Nephron (organoid): Measurements from ENCODE around the gene APOBEC3B.
"Not testable (repeated sequence)": the region's sequence is repeated elsewhere in the genome, so short reads cannot be mapped to it uniquely, and the experiment has no call there.

Source experiments
- H3K27ac Mint-ChIP-seq, 3 experiments: 2 replicates each; pipeline ENCODE4 v1.8.0; 2020; ENCODE audit warnings: mixed read lengths in 3 of 3, mild to moderate bottlenecking in 2 of 3, moderate library complexity in 1 of 3
- H3K27me3 Mint-ChIP-seq: 2 replicates; pipeline ENCODE4 v1.8.0; 2021; ENCODE audit warnings: low read depth, mild to moderate bottlenecking, moderate library complexity, mixed read lengths
- H3K36me3 Mint-ChIP-seq: 2 replicates; pipeline ENCODE4 v1.8.0; 2020; ENCODE audit warnings: low read depth, mixed read lengths
- H3K4me1 Mint-ChIP-seq: 2 replicates; pipeline ENCODE4 v1.8.0; 2020; ENCODE audit warnings: mixed read lengths
- H3K4me3 Mint-ChIP-seq, 3 experiments: 2 replicates each; pipeline ENCODE4 v1.8.0; 2020; ENCODE audit warnings: mild to moderate bottlenecking in 3 of 3, mixed read lengths in 3 of 3, moderate library complexity in 2 of 3
- H3K9me3 Mint-ChIP-seq: 2 replicates; pipeline ENCODE4 v1.8.0; 2020; ENCODE audit warnings: mixed read lengths
- TF ChIP-seq, protein P1 (sequence below), 3 experiments: fragments of 200-600 bp; sonication (generic); IDR thresholded peaks; one replicate each; pipeline ENCODE4 v1.5.0; 2021; ENCODE audit warnings: antibody characterized with exemption in 3 of 3; ENCODE audit not compliant: unreplicated experiment in 3 of 3

Gene APOBEC3B

DNA sequence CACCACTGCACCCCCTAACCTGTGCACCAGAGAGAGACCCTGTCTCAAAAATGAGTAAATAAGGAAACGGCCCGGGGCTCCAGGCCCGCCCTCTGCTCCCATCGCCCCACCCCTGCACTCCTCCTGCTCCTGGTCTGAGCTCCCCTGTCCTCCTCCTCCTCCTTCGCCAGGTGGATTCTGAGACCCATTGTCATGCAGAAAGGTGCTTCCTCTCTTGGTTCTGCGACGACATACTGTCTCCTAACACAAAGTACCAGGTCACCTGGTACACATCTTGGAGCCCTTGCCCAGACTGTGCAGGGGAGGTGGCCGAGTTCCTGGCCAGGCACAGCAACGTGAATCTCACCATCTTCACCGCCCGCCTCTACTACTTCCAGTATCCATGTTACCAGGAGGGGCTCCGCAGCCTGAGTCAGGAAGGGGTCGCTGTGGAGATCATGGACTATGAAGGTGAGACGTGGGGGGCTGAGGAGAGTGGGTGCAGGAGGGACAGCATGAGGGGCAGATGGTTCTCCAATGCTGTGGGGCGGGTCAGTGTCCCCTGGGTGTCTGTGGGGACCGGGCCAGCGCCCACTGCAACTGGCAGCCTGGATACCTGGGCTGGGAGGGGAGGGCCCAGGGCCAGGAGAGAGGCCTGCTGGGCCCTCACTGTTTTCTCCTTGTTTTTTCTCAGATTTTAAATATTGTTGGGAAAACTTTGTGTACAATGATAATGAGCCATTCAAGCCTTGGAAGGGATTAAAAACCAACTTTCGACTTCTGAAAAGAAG lies 35.6 kb downstream of the APOBEC3B start:
- H3K4me3 Mint-ChIP-seq: peak overlapping the region in 2 of 3 experiments; percentile 44 to 65
- H3K4me1 Mint-ChIP-seq: peaks cover 38% of the 10 kb centered on the region
- no peaks in the 10 kb centered on the region for H3K27me3 Mint-ChIP-seq

DNA sequence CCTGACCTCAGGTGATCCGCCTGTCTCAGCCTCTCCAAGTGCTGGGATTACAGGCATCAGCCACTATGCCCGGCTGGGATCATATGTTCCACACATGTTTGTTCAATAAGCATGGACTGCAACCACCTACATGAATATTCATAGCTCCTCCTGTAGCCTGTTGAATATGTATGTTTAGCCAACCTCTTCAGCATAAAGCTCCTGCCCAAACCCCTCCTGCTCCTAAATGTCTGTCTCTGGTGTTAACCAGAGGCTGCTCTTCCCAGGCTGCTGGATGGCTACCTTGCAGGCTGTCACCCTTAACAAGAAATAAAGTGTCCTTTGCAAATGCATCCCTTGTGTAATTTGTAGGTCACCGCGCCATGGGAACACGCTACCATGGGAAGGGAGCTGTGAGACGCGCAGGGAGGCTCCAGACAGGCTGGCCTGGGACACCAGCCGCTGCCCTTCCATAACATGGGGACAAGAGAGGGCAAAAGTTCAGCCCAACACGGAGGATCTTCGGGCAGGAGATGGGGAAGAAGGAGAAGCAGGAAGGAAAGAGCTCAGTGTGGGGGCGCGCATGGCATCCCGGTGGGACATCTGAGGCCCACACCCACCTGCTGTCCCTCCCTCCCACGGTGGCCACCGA lies 38.0 kb downstream of the APOBEC3B start:
- Mint-ChIP-seq H3K4me1 (peaks cover 19% of the 10 kb centered on the region), H3K27ac (peak overlapping the region; percentile 55 to 83 (median 75)), H3K4me3 (peak overlapping the region; percentile 74 to 79 (median 77))
- H3K9me3 Mint-ChIP-seq, H3K27me3 Mint-ChIP-seq, H3K36me3 Mint-ChIP-seq: not testable (repeated sequence)

More for the DNA sequence above, 35.6 kb downstream of the APOBEC3B start:
- Mint-ChIP-seq H3K36me3 (no peaks in the 10 kb centered on the region), H3K27ac (peak overlapping the region in 1 of 3 experiments; percentile 45), H3K9me3 (no peaks in the 10 kb centered on the region)
- TF ChIP-seq, protein P1, sequence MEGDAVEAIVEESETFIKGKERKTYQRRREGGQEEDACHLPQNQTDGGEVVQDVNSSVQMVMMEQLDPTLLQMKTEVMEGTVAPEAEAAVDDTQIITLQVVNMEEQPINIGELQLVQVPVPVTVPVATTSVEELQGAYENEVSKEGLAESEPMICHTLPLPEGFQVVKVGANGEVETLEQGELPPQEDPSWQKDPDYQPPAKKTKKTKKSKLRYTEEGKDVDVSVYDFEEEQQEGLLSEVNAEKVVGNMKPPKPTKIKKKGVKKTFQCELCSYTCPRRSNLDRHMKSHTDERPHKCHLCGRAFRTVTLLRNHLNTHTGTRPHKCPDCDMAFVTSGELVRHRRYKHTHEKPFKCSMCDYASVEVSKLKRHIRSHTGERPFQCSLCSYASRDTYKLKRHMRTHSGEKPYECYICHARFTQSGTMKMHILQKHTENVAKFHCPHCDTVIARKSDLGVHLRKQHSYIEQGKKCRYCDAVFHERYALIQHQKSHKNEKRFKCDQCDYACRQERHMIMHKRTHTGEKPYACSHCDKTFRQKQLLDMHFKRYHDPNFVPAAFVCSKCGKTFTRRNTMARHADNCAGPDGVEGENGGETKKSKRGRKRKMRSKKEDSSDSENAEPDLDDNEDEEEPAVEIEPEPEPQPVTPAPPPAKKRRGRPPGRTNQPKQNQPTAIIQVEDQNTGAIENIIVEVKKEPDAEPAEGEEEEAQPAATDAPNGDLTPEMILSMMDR (IDR thresholded peaks at IDR 0.05; ENCODE audit: unreplicated experiment in 3 of 3): no peak

DNA sequence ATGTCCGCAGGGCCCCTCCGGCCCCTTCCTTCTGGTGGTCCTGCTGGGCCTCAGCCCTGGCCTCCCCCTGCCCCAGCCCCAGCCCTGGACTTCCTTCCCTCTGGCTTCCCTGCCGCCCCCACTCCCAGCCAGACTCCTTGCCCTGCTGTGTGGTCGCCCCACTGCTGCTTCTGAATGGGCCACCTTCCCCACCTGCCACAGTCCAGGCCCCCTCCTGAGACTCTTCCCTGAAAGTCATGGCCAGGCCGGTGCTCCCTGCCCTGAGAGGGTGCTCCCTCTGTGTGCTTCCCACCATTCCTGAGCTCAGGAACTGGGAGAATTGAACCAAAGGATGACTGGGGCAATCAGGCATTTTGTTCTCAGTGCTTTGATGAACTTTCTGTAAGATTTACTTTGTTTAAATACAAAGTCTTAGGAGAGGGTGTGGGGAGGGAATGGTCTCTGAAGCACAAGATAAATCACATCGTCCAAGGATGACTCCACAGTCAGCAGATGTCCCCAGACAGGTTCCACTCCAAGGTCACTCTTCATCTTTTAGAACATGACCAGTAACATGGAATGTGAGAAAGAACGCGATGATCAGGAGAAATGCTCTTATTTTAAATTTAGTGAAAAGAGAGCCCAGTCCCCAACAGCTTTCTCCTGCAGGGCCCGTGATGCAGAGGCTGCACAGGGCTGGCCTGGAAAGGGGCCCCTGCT lies 39.6 kb downstream of the APOBEC3B start:
- peak overlapping the region; percentile 65 to 75 (median 72) for H3K4me3 Mint-ChIP-seq
- no peaks in the 10 kb centered on the region for H3K27me3 Mint-ChIP-seq
- TF ChIP-seq, protein P1 (IDR thresholded peaks at IDR 0.05; ENCODE audit: unreplicated experiment in 3 of 3): no peak
- peak overlapping the region; percentile 47 to 91 (median 73) for H3K27ac Mint-ChIP-seq
- no peaks in the 10 kb centered on the region for H3K9me3 Mint-ChIP-seq
- H3K4me1 Mint-ChIP-seq: peaks cover 19% of the 10 kb centered on the region
- H3K36me3 Mint-ChIP-seq: no peaks in the 10 kb centered on the region

DNA sequence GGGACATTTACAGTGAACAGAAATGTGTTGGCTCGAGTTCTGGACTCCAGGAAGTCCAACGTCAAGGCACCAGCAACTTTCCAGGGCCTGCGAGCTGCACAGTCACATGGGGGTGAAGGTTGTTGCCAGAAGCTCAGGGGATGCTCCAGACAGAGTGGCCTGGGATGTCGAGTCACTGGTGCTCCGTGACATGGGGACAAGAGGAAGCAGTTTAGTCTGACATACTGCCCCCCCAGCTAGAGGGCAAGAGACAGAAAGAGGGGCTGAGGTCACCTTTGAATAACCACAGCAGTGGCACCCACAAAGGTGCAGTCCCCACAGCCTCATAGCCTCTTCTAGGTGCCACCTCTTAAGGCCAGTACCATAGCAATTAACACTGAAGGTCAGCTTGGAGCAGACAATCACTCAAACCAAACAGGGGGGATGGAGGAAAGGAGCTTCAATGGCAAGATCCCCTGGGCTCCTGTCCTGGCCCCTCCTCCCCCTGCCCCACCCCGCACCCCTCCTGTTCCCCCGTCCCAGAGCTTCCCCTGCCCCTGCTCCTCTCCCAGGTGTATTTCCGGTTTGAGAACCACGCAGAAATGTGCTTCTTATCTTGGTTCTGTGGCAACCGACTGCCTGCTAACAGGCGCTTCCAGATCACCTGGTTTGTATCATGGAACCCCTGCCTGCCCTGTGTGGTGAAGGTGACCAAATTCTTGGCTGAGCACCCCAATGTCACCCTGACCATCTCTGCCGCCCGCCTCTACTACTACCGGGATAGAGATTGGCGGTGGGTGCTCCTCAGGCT lies 42.6 kb downstream of the APOBEC3B start:
- Mint-ChIP-seq H3K4me1 (peaks cover 13% of the 10 kb centered on the region), H3K9me3 (no peaks in the 10 kb centered on the region), H3K27me3 (peaks cover 4% of the 10 kb centered on the region), H3K36me3 (no peaks in the 10 kb centered on the region), H3K4me3 (no peak overlapping the region), H3K27ac (no peak overlapping the region)
- TF ChIP-seq, protein P1 (IDR thresholded peaks at IDR 0.05; ENCODE audit: unreplicated experiment in 3 of 3): no peak

DNA sequence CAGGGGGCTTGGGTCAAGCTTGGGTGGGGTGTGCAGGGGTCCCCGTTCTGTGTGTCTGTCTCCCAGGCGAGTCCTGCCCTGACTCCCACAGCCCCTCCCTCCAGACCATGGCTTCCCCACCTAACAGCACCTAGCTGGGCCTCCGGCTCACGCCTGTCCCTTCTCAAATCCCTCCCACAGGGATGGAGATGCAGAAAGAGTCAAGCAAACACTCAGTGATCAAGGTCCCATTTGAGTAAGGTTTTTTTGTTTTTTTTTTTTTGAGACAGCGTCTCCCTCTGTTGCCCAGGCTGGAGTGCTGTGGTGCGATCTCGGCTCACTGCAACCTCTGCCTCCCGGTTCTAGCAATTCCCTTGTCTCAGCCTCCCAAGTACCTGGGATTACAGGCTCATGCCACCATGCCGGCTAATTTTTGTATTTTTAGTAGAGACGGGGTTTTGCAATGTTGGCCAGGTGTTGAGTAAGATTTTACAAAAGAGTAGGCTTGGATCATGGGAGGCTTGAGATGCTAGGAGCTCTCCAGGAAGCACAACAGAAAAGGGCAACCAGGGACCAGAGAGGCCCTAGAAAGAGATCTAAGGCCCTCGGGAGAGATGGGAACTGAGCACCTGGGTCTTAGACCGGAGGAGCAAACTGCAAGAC lies 44.5 kb downstream of the APOBEC3B start:
- no peak overlapping the region for H3K4me3 Mint-ChIP-seq
- peaks cover 4% of the 10 kb centered on the region for H3K4me1 Mint-ChIP-seq
- H3K9me3 Mint-ChIP-seq: no peaks in the 10 kb centered on the region
- peaks cover 4% of the 10 kb centered on the region for H3K27me3 Mint-ChIP-seq
- H3K36me3 Mint-ChIP-seq: no peaks in the 10 kb centered on the region
- TF ChIP-seq, protein P1 (IDR thresholded peaks at IDR 0.05; ENCODE audit: unreplicated experiment in 3 of 3): no peak
- H3K27ac Mint-ChIP-seq: no peak overlapping the region
